HEK293 (cell line): ENCODE results near the gene RANGAP1.

Experiments used
- CTCF ChIA-PET: fragments of 350-600 bp; formaldehyde crosslinking; extraction: SDS; loops from one replicate; lab custom pipeline; 2021; ENCODE audit warnings: antibody characterized with exemption; lab: Yijun Ruan, JAX
- POLR2A ChIA-PET: fragments of 300-600 bp; formaldehyde crosslinking; extraction: SDS; loops from one replicate; lab custom pipeline; 2020; ENCODE audit warnings: antibody characterized with exemption, inconsistent platforms; lab: Yijun Ruan, JAX
- H3K27ac ChIP-seq: fragments of 200-500 bp; sonication (Bioruptor generic); 2 replicates; pipeline ENCODE4 v1.5.1; 2014; ENCODE audit warnings: low read depth, low read length, control low read depth, inconsistent platforms; ENCODE audit errors: extremely low read depth
- H3K36me3 ChIP-seq, 2 experiments: fragments of 200-500 bp in 1 of 2; sonication (Bioruptor generic) in 1 of 2; 1 replicate in 1 of 2; 2 replicates in 1 of 2; pipeline ENCODE4 v1.5.1; 2014 to 2017; ENCODE audit warnings: inconsistent platforms in 2 of 2, low read length in 2 of 2; ENCODE audit not compliant: control insufficient read depth in 2 of 2, insufficient read depth in 1 of 2
- H3K4me1 ChIP-seq: fragments of 200-500 bp; sonication (Bioruptor generic); 2 replicates; pipeline ENCODE4 v1.5.1; 2014; ENCODE audit warnings: mild to moderate bottlenecking, low read length, inconsistent platforms; ENCODE audit not compliant: control insufficient read depth, insufficient read depth
- H3K4me3 ChIP-seq: 2 replicates; pipeline ENCODE4 v1.5.1; 2011; ENCODE audit warnings: low read depth, mild to moderate bottlenecking, control low read depth, low read length, moderate library complexity
- H3K9me3 ChIP-seq: fragments of 200-500 bp; sonication (Bioruptor generic); 2 replicates; pipeline ENCODE4 v1.5.1; 2014; ENCODE audit warnings: low read depth, low read length, inconsistent platforms; ENCODE audit not compliant: control insufficient read depth, insufficient read depth
- BCL11A ChIP-seq: fragments of 450-650 bp; formaldehyde crosslinking; IDR thresholded peaks from 2 replicates; pipeline ENCODE4 v1.5.1; 2016; ENCODE audit warnings: low read depth, missing biosample characterization, missing genetic modification characterization
- HOXD13 ChIP-seq: sonication (generic); formaldehyde crosslinking; IDR thresholded peaks from 2 replicates; pipeline ENCODE4 v1.8.0; 2022; ENCODE audit warnings: missing genetic modification reagents, borderline replicate concordance
- KLF16 ChIP-seq: fragments of 450-650 bp; formaldehyde crosslinking; IDR thresholded peaks from 2 replicates; pipeline ENCODE4 v1.5.1; 2017; ENCODE audit warnings: missing biosample characterization, missing genetic modification characterization
- MYNN ChIP-seq: fragments of 450-650 bp; formaldehyde crosslinking; IDR thresholded peaks from 2 replicates; pipeline ENCODE4 v1.5.1; 2016; ENCODE audit warnings: missing biosample characterization, missing genetic modification characterization, borderline replicate concordance
- OVOL3 ChIP-seq: fragments of 450-650 bp; formaldehyde crosslinking; IDR thresholded peaks from 2 replicates; pipeline ENCODE4 v1.5.1; 2016; ENCODE audit warnings: missing biosample characterization, missing genetic modification characterization
- PRDM1 ChIP-seq: fragments of 450-650 bp; formaldehyde crosslinking; IDR thresholded peaks from 2 replicates; pipeline ENCODE4; 2016; ENCODE audit warnings: missing biosample characterization, missing genetic modification characterization
- REPIN1 ChIP-seq: fragments of 450-650 bp; formaldehyde crosslinking; IDR thresholded peaks from 2 replicates; pipeline ENCODE4 v1.5.1; 2017; ENCODE audit warnings: missing biosample characterization, missing genetic modification characterization, low read depth
- SP2 ChIP-seq: fragments of 450-650 bp; formaldehyde crosslinking; IDR thresholded peaks from 2 replicates; pipeline ENCODE4 v1.5.1; 2016; ENCODE audit warnings: missing biosample characterization, missing genetic modification characterization
- TCF7L2 ChIP-seq: IDR thresholded peaks from 2 replicates; pipeline ENCODE4 v1.6.1; 2011; ENCODE audit warnings: low read depth, mild to moderate bottlenecking, inconsistent platforms, low read length, moderate library complexity, borderline replicate concordance
- WT1 ChIP-seq: fragments of 450-650 bp; formaldehyde crosslinking; IDR thresholded peaks from 2 replicates; pipeline ENCODE4 v1.5.1; 2016; ENCODE audit warnings: missing biosample characterization, missing genetic modification characterization
- ZBTB7A ChIP-seq: fragments of 450-650 bp; formaldehyde crosslinking; IDR thresholded peaks from 2 replicates; pipeline ENCODE4 v1.5.1; 2016; ENCODE audit warnings: low read depth, missing biosample characterization, missing genetic modification characterization
- ZNF324 ChIP-seq: fragments of 450-650 bp; formaldehyde crosslinking; IDR thresholded peaks from 2 replicates; pipeline ENCODE4 v1.5.1; 2016; ENCODE audit warnings: missing biosample characterization, missing genetic modification characterization
- ZNF350 ChIP-seq: fragments of 450-650 bp; formaldehyde crosslinking; IDR thresholded peaks from 2 replicates; pipeline ENCODE4 v1.5.0; 2017; ENCODE audit warnings: missing biosample characterization, mild to moderate bottlenecking, missing genetic modification characterization
- ZNF37A ChIP-seq: fragments of 450-650 bp; IDR thresholded peaks from 2 replicates; pipeline ENCODE4 v1.5.1; 2018; ENCODE audit warnings: missing biosample characterization, missing genetic modification characterization
- ZNF510 ChIP-seq: fragments of 450-650 bp; formaldehyde crosslinking; IDR thresholded peaks from 2 replicates; pipeline ENCODE4 v1.5.1; 2018; ENCODE audit warnings: mild to moderate bottlenecking, missing genetic modification characterization, missing biosample characterization; ENCODE audit not compliant: insufficient replicate concordance
- ZNF548 ChIP-seq: fragments of 450-650 bp; formaldehyde crosslinking; IDR thresholded peaks from 2 replicates; pipeline ENCODE4 v1.5.1; 2016; ENCODE audit warnings: missing biosample characterization, missing genetic modification characterization
- ZNF549 ChIP-seq: fragments of 450-650 bp; IDR thresholded peaks from 2 replicates; pipeline ENCODE4 v1.5.1; 2018; ENCODE audit warnings: missing biosample characterization, missing genetic modification characterization, mild to moderate bottlenecking, inconsistent platforms, moderate library complexity
- ZNF571 ChIP-seq: fragments of 450-650 bp; formaldehyde crosslinking; IDR thresholded peaks from 2 replicates; pipeline ENCODE4 v1.5.0; 2017; ENCODE audit warnings: missing biosample characterization, missing genetic modification characterization
- ZNF610 ChIP-seq: fragments of 450-650 bp; formaldehyde crosslinking; IDR thresholded peaks from 2 replicates; pipeline ENCODE4 v1.5.1; 2016; ENCODE audit warnings: missing biosample characterization, missing genetic modification characterization, borderline replicate concordance
- ZNF624 ChIP-seq: fragments of 450-650 bp; formaldehyde crosslinking; IDR thresholded peaks from 2 replicates; pipeline ENCODE4 v1.5.1; 2017; ENCODE audit warnings: missing biosample characterization, missing genetic modification characterization
- ZNF660 ChIP-seq: fragments of 450-650 bp; IDR thresholded peaks from 2 replicates; pipeline ENCODE4 v1.5.1; 2018; ENCODE audit warnings: missing biosample characterization, mild to moderate bottlenecking, missing genetic modification characterization
- ZNF670 ChIP-seq: fragments of 450-650 bp; formaldehyde crosslinking; IDR thresholded peaks from 2 replicates; pipeline ENCODE4 v1.5.1; 2016; ENCODE audit warnings: missing biosample characterization, missing genetic modification characterization, low read depth
- ZNF76 ChIP-seq: fragments of 450-650 bp; formaldehyde crosslinking; IDR thresholded peaks from 2 replicates; pipeline ENCODE4; 2016; ENCODE audit warnings: low read depth, missing biosample characterization, missing genetic modification characterization, borderline replicate concordance
- ZNF776 ChIP-seq: fragments of 450-650 bp; formaldehyde crosslinking; IDR thresholded peaks from 2 replicates; pipeline ENCODE4 v1.5.0; 2017; ENCODE audit warnings: missing biosample characterization, missing genetic modification characterization, borderline replicate concordance
- ZNF777 ChIP-seq: fragments of 450-650 bp; formaldehyde crosslinking; IDR thresholded peaks from 2 replicates; pipeline ENCODE4 v1.5.1; 2017; ENCODE audit warnings: missing biosample characterization, missing genetic modification characterization, borderline replicate concordance
- ZSCAN30 ChIP-seq: fragments of 450-650 bp; IDR thresholded peaks from 2 replicates; pipeline ENCODE4 v1.5.1; 2018; ENCODE audit warnings: missing biosample characterization, mild to moderate bottlenecking, missing genetic modification characterization, moderate library complexity
- TF ChIP-seq, protein P1 (sequence below): fragments of 450-650 bp; formaldehyde crosslinking; IDR thresholded peaks from 2 replicates; pipeline ENCODE4 v1.5.1; 2016; ENCODE audit warnings: missing biosample characterization, missing genetic modification characterization
- TF ChIP-seq, protein P2 (sequence below): fragments of 450-650 bp; formaldehyde crosslinking; IDR thresholded peaks from 2 replicates; pipeline ENCODE4 v1.5.1; 2016; ENCODE audit warnings: missing biosample characterization, missing genetic modification characterization
- TF ChIP-seq, protein P3 (sequence below): fragments of 450-650 bp; formaldehyde crosslinking; IDR thresholded peaks from 2 replicates; pipeline ENCODE4 v1.5.1; 2016; ENCODE audit warnings: missing biosample characterization, missing genetic modification characterization, low read depth
- TF ChIP-seq, protein P4 (sequence below): fragments of 450-650 bp; formaldehyde crosslinking; IDR thresholded peaks from 2 replicates; pipeline ENCODE4 v1.5.1; 2016; ENCODE audit warnings: missing biosample characterization, missing genetic modification characterization

RANGAP1 gene

DNA sequence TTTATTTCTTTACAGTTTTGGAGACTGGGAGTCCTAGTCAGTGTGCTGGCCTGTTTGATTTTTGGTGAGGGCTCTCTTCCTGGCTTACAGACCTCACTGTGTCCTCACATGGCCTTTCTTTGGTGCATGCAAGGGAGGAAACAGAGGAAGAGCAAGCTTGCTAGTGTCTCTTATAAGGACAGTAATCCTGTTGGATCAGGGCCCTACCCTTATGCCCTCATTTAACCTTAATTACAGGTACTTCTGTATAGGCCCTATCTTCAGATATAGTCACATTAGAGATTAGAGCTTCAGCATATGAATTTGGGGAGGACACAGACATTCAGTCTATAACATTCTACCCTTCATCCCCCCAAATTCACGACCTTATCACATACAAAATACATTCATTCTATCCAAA lies 29.6 kb upstream of the RANGAP1 start:
- ChIA-PET CTCF (interaction anchor here (0.7 kb wide), 1 partner anchor 15 kb away, joined by 4 read pairs; the partner anchor contains the start of gene ZC3H7B), POLR2A (no interaction called here)
- no peaks in the 10 kb centered on the region for H3K9me3 ChIP-seq
- H3K4me1 ChIP-seq = no peaks in the 10 kb centered on the region; the same call in 1 of the 2 replicates
- no peak overlapping the region for H3K27ac ChIP-seq
- H3K36me3 ChIP-seq = peaks cover 4 to 16% of the 10 kb centered on the region in 2 experiments; a peak in 2 of 3 replicates
- TF ChIP-seq, protein P1, sequence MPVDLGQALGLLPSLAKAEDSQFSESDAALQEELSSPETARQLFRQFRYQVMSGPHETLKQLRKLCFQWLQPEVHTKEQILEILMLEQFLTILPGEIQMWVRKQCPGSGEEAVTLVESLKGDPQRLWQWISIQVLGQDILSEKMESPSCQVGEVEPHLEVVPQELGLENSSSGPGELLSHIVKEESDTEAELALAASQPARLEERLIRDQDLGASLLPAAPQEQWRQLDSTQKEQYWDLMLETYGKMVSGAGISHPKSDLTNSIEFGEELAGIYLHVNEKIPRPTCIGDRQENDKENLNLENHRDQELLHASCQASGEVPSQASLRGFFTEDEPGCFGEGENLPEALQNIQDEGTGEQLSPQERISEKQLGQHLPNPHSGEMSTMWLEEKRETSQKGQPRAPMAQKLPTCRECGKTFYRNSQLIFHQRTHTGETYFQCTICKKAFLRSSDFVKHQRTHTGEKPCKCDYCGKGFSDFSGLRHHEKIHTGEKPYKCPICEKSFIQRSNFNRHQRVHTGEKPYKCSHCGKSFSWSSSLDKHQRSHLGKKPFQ (tag by site-specific recombination) = no peak
- TF ChIP-seq ZNF548 = no peak
- no peak for TF ChIP-seq TCF7L2
- TF ChIP-seq ZNF670 (tag by site-specific recombination) = no peak
- no peak for TF ChIP-seq ZNF610 (tag by site-specific recombination)
- TF ChIP-seq OVOL3 (tag by site-specific recombination) = no peak
- TF ChIP-seq, protein P2, sequence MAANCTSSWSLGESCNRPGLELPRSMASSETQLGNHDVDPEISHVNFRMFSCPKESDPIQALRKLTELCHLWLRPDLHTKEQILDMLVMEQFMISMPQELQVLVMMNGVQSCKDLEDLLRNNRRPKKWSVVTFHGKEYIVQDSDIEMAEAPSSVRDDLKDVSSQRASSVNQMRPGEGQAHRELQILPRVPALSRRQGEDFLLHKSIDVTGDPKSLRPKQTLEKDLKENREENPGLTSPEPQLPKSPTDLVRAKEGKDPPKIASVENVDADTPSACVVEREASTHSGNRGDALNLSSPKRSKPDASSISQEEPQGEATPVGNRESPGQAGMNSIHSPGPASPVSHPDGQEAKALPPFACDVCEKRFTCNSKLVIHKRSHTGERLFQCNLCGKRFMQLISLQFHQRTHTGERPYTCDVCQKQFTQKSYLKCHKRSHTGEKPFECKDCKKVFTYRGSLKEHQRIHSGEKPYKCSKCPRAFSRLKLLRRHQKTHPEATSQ (tag by site-specific recombination) = no peak
- no peak for TF ChIP-seq ZNF76 (tag by site-specific recombination)
- no peak for TF ChIP-seq MYNN (tag by site-specific recombination)
- no peak for TF ChIP-seq ZNF660 (tag by site-specific recombination)
- no peak for TF ChIP-seq ZSCAN30 (tag by site-specific recombination)
- TF ChIP-seq, protein P3, sequence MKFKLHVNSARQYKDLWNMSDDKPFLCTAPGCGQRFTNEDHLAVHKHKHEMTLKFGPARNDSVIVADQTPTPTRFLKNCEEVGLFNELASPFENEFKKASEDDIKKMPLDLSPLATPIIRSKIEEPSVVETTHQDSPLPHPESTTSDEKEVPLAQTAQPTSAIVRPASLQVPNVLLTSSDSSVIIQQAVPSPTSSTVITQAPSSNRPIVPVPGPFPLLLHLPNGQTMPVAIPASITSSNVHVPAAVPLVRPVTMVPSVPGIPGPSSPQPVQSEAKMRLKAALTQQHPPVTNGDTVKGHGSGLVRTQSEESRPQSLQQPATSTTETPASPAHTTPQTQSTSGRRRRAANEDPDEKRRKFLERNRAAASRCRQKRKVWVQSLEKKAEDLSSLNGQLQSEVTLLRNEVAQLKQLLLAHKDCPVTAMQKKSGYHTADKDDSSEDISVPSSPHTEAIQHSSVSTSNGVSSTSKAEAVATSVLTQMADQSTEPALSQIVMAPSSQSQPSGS (tag by site-specific recombination) = no peak
- no peak for TF ChIP-seq ZNF571
- TF ChIP-seq, all 188 proteins: peak for 0
- no peak overlapping the region for H3K4me3 ChIP-seq

DNA sequence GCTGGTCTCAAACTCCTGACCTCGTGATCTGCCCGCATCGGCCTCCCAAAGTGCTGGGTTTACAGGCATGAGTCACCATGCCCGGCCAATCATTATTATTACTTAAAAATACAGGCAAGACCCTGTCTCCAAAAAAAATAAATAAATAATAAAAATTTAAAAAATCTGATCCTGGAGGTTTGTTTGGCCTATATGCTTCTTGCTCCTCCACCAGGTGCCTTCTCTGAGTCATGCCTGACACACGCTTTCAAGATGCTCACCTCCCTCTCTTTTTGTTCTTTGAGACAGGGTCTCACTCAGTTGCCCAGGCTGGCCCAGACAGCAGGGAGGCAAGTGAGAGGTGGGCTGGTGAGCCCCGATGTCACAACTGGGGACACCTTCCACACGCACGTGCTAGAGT lies 28.8 kb upstream of the RANGAP1 start:
- ChIA-PET CTCF (no interaction called here), POLR2A (no interaction called here)
- Histone ChIP-seq H3K4me1 (no peaks in the 10 kb centered on the region; the same call in 1 of the 2 replicates), H3K4me3 (no peak overlapping the region), H3K27ac (no peak overlapping the region), H3K9me3 (no peaks in the 10 kb centered on the region), H3K36me3 (peaks cover 4 to 16% of the 10 kb centered on the region in 2 experiments; a peak in 2 of 3 replicates)
- TF ChIP-seq, protein P3 (tag by site-specific recombination) = no peak
- TF ChIP-seq ZNF777 (no peak), BCL11A (tag by site-specific recombination) (no peak), ZNF776 (no peak), ZNF549 (tag by site-specific recombination) (no peak), WT1 (no peak), ZNF510 (no peak), ZBTB7A (tag by site-specific recombination) (no peak), ZNF37A (no peak), ZNF324 (no peak), REPIN1 (tag by site-specific recombination) (no peak), PRDM1 (tag by site-specific recombination) (no peak), SP2 (no peak), KLF16 (no peak), ZNF624 (no peak), ZNF350 (tag by site-specific recombination) (no peak), HOXD13 (CRISPR knock-in tag) (no peak)
- TF ChIP-seq, protein P4, sequence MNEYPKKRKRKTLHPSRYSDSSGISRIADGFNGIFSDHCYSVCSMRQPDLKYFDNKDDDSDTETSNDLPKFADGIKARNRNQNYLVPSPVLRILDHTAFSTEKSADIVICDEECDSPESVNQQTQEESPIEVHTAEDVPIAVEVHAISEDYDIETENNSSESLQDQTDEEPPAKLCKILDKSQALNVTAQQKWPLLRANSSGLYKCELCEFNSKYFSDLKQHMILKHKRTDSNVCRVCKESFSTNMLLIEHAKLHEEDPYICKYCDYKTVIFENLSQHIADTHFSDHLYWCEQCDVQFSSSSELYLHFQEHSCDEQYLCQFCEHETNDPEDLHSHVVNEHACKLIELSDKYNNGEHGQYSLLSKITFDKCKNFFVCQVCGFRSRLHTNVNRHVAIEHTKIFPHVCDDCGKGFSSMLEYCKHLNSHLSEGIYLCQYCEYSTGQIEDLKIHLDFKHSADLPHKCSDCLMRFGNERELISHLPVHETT (tag by site-specific recombination) = no peak
